Activated T-helper 2 cell treated with anti-CD3 and anti-CD28 coated beads, Interferon-gamma antibody, Interleukin-2, Interleukin-4, amounts not matched to agents 10 μg/mL and 5 μg/mL and 100 μg/mL, durations not matched to agents 14 hours and 24 hours and 36 hours (primary cell): ENCODE results near the gene BIRC2. TPM values are rescaled to one million over a fixed set of nuclear protein-coding genes. Genes with fewer than 3 reads are reported as not detected.
"Not testable (repeated sequence)": the region's sequence is repeated elsewhere in the genome, so short reads cannot be mapped to it uniquely, and the experiment has no call there.

Experiments used
- DNase-seq: peaks from one replicate; pipeline ENCODE4 v3.0.0; 2021; ENCODE audit warnings: low spot score
- H3K27ac Mint-ChIP-seq: one replicate; pipeline ENCODE4 v1.8.0; 2021; ENCODE audit warnings: mixed read lengths
- H3K27me3 Mint-ChIP-seq: one replicate; pipeline ENCODE4 v1.8.0; 2021; ENCODE audit warnings: low read depth, mixed read lengths
- H3K36me3 Mint-ChIP-seq: one replicate; pipeline ENCODE4 v1.8.0; 2021; ENCODE audit warnings: low read depth, mixed read lengths
- H3K4me1 Mint-ChIP-seq: one replicate; pipeline ENCODE4 v1.8.0; 2021; ENCODE audit warnings: low read depth, mixed read lengths
- H3K4me3 Mint-ChIP-seq: one replicate; pipeline ENCODE4 v1.8.0; 2021; ENCODE audit warnings: low read depth, mild to moderate bottlenecking, moderate library complexity, mixed read lengths
- H3K9me3 Mint-ChIP-seq: one replicate; pipeline ENCODE4 v1.8.0; 2021; ENCODE audit warnings: mixed read lengths
- intact Hi-C: fragments of 100-400 bp; cut with micrococcal nuclease; formaldehyde crosslinking; loops from one replicate; pipeline ENCODE4 v1.15.1; 2023
- total RNA-seq: library from RNA; stranded (reverse); gene quantifications from 2 replicates; pipeline ENCODE4 v1.2.3, GENCODE V29; 2022

Gene BIRC2
- total RNA-seq = 28.0 and 30.4 TPM in 2 replicates

DNA sequence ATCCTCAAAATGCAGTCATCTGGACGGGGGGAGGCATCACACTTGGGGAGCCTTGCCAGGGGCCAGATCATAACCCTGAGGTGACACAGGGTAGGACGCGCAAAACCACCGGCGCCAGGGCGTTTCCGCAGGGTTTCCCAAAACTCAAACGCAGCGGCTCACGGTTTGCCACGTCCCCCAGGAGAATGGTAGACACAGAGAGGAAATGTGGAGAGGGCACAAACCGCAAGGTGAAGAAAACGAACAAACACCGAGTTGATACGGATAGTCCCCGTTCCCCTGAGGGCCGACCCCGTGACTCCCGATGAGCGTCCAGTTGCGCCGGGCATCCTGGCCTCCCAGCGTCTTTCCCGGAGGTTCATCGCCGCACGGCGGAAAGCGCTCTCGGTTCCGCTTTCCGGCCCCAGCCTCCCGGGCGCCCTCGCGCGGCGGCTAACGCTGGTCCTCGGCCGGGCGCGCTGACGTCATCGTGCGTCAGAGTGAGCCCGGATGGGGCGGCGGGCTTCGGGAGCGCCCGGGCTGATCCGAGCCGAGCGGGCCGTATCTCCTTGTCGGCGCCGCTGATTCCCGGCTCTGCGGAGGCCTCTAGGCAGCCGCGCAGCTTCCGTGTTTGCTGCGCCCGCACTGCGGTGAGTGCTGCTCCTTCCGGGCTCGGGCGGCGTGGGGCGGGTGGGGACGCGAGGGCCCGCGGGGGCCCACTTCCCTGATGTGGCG, at the start of gene BIRC2:
BIRC2 (plus strand) TSS at position 467 of the 714 bp plus-strand sequence. CDS start 2,641 bp downstream, outside the sequence.
- Mint-ChIP-seq H3K4me1 (peaks cover 29% of the 10 kb centered on the region), H3K9me3 (no peaks in the 10 kb centered on the region), H3K36me3 (peaks cover 39% of the 10 kb centered on the region), H3K27ac (peak within 1 kb of the TSS; percentile 98), H3K27me3 (no peaks in the 10 kb centered on the region), H3K4me3 (peak within 1 kb of the TSS; percentile 98)
- DNase-seq = peak; percentile 92
- intact Hi-C loops = loop anchor here (1.0 to 5.0 kb wide), 4 partner anchors 30 to 215 kb away; partner anchors contain the start of gene BIRC3

DNA sequence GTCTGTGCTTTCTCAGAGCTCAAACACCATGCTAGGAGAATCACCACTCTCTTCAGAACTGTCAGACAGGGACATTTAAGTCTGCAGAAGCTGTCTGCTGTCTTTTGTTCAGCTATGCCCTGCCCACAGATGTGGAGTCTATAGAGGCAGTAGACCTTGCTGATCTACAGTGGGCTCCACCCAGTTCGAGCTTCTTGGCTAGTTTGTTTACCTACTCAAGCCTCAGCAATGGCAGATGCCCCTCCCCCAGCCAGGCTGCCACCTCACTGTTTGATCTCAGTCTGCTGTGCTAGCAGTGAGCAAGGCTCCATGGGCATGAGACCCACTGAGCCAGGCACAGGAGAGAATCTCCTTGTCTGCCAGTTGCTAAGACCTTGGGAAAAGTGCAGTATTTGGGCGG, 46.2 kb upstream of the BIRC2 start:
- H3K27me3 Mint-ChIP-seq, DNase-seq, H3K4me3 Mint-ChIP-seq, H3K27ac Mint-ChIP-seq, intact Hi-C loops: not testable (repeated sequence)
- Mint-ChIP-seq H3K4me1 (peaks cover 52% of the 10 kb centered on the region), H3K9me3 (peaks cover 42% of the 10 kb centered on the region), H3K36me3 (peaks cover 47% of the 10 kb centered on the region)

DNA sequence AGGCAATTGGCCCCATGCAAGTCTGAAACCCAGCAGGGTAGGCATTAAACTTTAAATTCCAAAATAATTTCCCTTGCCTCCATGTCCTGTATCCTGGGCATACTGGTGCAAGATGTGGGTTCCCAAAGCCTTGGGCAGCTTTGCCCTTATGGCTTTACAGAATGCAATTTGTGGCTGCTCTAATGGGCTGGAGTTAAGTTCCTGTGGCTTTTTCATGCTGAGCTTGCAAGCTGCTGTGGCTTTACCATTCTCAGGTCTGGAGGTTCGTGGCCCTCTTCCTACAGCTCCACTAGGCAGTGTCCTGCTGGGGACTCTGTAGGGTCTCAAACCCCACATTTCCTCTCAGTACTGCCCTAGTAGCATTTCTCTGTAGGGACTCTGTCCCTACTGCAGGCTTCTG, 44.8 kb upstream of the BIRC2 start:
- Mint-ChIP-seq H3K36me3 (peaks cover 47% of the 10 kb centered on the region), H3K4me3 (no peak overlapping the region), H3K4me1 (peaks cover 65% of the 10 kb centered on the region), H3K27ac (no peak overlapping the region), H3K27me3 (no peaks in the 10 kb centered on the region), H3K9me3 (peaks cover 42% of the 10 kb centered on the region)
- intact Hi-C loops = no loop called here
- no peak for DNase-seq

DNA sequence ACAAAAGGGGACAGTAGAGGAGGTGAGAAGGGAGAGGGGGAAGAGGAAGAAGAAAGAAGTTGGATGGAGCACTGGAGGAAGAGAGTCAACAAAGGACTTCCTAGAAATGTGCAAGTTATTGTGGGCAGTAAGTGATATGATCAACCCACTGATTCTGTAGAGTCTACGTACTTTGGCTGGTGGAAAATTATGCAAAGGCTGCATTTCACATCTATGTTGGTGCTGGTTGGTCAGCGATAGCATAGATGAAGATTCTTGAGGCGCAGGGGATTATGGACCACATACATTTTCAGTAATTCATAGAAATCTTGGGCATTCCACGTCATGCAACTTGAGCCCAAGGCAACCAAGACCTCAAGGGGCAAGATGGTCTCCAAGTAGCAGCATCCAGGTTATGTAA, 42.3 kb upstream of the BIRC2 start:
- DNase-seq = no peak
- Mint-ChIP-seq H3K4me3 (peak overlapping the region; percentile 78), H3K27me3 (no peaks in the 10 kb centered on the region), H3K9me3 (peaks cover 22% of the 10 kb centered on the region), H3K36me3 (peaks cover 34% of the 10 kb centered on the region), H3K27ac (peak overlapping the region; percentile 84), H3K4me1 (peaks cover 64% of the 10 kb centered on the region)
- intact Hi-C loops = loop anchor here (1.0 kb wide), 2 partner anchors 10 to 13 kb away; partner anchors contain the start of gene BIRC3

DNA sequence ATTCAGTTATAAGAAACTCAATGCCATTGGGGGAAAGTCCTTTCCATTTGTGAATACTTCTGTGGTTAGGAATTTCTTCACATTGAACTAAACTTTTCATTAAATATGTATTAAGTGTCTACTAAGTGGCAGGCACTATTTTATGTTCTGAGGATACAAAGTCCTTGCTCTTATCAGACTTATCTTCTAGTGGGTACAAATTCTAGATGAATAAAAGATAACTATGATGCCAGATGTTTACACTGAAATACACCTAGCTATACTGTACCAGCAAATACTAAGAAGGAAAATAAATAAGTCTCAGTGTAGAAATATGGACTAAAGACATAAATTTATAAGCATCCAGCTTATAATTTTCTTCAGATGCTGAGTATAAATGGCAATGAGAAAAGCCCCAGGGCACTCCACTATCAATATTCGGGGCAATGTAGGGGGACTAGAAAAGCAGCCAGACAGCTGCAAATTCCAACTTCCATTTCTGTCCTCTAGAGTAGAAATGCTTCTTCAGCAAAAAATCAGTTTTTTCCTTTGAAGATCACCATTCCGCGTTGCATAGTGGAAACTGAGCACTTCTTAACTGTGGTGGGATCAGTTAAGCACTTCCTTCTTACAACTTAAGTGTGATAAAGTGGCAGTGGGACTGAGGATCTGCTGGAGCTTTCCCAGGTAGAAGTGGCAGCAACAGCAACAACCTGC, 41.5 kb upstream of the BIRC2 start:
- H3K9me3 Mint-ChIP-seq = peaks cover 22% of the 10 kb centered on the region
- intact Hi-C loops = loop anchor here (1.0 kb wide), 1 partner anchor 11 kb away; no protein-coding TSS in a partner anchor
- peaks cover 56% of the 10 kb centered on the region for H3K4me1 Mint-ChIP-seq
- H3K36me3 Mint-ChIP-seq = peaks cover 33% of the 10 kb centered on the region
- no peaks in the 10 kb centered on the region for H3K27me3 Mint-ChIP-seq
- H3K27ac Mint-ChIP-seq = peak overlapping the region; percentile 84
- H3K4me3 Mint-ChIP-seq = peak overlapping the region; percentile 78
- DNase-seq = no peak

DNA sequence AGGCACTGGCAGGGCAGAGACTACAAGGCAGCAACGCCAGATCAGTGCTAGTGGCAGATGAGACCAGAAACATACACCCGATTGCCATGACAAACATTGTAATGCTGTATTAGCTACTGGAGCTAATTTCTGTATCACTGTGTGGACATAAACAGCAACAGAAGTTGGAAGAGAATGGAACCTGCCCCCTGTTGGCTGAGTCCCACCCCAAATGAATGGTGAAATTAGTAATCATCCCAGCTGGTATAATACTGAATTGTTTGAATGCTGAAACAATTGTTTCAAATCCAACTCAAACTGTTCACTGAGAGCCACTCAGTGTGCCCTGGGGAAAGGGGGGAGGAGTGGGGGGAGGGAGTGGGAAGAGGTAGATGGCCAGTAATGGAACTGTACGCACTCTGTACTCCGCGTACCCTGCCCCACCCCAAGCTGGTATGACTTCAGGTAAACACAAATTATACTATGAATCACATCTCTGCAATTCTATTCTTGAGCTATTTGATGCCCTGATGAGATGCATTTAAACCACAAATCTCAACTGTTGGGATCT, 40.9 kb upstream of the BIRC2 start:
- peaks cover 22% of the 10 kb centered on the region for H3K9me3 Mint-ChIP-seq
- H3K4me1 Mint-ChIP-seq = peaks cover 56% of the 10 kb centered on the region
- H3K4me3 Mint-ChIP-seq = peak overlapping the region; percentile 78
- no peak for DNase-seq
- peak overlapping the region; percentile 88 for H3K27ac Mint-ChIP-seq
- H3K36me3 Mint-ChIP-seq = peaks cover 37% of the 10 kb centered on the region
- H3K27me3 Mint-ChIP-seq = no peaks in the 10 kb centered on the region
- intact Hi-C loops = no loop called here

DNA sequence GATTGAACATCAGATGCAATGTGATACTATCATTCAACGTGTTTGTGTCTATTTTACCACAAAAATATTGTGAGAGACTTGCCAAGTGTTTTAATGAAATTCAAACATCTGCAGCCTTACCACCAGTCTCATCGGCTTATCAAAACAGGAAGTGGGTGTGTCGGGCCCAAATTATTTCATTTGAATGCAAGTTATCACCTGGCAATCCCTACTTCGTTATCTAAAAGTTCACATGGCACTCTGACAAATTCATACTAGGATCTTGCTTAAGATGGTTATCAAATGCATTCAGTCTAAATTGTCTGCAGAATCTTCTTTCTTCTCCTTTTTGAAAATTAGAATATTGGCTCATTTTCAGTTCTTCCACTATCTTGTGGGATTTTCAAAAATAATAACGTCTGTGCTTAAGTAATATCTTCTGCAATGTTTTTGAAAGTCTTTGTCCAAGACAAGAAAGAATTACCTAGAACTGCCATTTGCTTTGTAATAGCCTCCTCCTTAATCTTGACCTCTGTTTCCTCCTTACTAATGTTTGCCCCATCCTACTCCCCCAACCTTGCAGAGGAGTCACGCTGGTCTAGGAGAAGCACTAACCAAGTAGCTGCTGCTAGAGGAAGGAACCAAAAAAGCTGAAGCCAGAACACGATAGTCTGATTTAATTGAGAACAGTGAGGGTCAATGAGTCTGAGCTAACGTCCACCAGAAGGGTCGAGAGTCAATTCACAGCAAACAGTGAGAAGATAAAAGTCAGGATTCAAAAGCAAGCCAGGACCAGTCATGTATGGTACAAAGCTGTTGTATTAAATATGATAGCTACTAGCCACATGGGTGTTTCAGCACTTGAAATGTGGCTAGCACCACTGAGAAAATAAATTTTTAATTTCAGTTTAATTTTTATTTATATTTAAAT, 39.9 kb upstream of the BIRC2 start:
- peak overlapping the region; percentile 88 for H3K27ac Mint-ChIP-seq
- DNase-seq = no peak
- peaks cover 13% of the 10 kb centered on the region for H3K9me3 Mint-ChIP-seq
- H3K4me1 Mint-ChIP-seq = peaks cover 48% of the 10 kb centered on the region
- H3K36me3 Mint-ChIP-seq = peaks cover 29% of the 10 kb centered on the region
- no peaks in the 10 kb centered on the region for H3K27me3 Mint-ChIP-seq
- peak overlapping the region; percentile 78 for H3K4me3 Mint-ChIP-seq
- intact Hi-C loops = no loop called here

DNA sequence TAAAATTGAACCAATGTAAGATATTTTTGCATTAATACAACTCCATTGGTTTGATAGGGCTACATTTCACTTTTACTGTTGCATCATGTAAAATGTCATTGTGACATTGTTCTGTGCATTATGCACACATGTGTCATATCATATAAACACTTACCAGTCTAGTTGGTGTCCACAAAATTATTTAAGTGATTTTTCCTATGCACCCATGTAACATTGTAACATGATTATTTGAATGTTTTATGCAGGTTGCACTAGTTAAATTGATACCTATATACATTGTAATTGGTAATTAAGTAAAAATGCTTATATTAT, 39.3 kb upstream of the BIRC2 start:
- Mint-ChIP-seq H3K36me3 (peaks cover 29% of the 10 kb centered on the region), H3K9me3 (peaks cover 13% of the 10 kb centered on the region), H3K4me1 (peaks cover 49% of the 10 kb centered on the region), H3K4me3 (no peak overlapping the region), H3K27me3 (no peaks in the 10 kb centered on the region), H3K27ac (no peak overlapping the region)
- DNase-seq = no peak
- intact Hi-C loops = no loop called here

DNA sequence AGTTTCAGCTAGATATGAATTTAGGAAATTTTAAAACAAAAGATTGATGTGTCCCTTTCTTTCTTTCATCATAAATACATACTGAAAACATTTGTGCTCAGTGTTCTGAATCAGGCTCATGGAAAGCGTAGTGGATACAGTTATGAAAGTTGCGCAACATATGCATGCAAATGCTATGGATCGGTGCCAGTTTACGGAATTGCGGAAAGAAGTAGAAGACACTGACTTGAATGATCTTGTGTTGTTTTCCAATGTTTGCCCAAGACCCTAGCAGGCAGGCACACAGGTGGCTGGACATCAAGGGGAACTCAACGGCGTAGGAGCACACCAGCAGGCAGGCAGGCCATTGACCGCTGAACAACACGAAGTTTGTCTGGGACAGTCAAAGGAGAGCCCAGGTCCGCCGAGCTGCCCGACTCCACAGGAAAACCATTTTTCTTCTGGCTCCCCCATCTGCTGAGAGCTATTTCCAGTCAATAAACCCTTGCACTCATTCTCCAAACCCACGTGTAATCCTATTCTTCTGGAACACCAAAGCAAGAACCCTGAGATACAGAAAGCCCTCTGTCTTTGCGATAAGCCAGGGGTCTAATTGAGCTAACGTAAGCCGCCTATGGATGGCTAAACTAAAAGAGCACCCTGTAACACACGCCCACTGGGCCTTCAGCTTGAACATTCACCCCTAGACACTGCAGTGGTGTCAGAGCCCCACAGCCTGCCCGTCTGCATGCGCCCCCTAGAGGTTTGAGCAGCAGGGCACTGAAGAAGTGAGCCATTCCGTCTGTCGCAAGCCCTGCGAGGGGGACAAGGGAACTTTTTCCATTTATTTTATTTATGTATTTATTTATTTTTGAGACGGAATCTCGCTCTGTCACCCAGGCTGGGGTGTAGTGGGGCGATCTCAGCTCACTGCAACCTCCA, 37.1 kb upstream of the BIRC2 start:
- H3K4me3 Mint-ChIP-seq = no peak overlapping the region
- no peak overlapping the region for H3K27ac Mint-ChIP-seq
- intact Hi-C loops = loop anchor here (10.0 kb wide), 1 partner anchor 715 kb away; no protein-coding TSS in a partner anchor
- peaks cover 15% of the 10 kb centered on the region for H3K36me3 Mint-ChIP-seq
- H3K27me3 Mint-ChIP-seq = no peaks in the 10 kb centered on the region
- no peaks in the 10 kb centered on the region for H3K9me3 Mint-ChIP-seq
- H3K4me1 Mint-ChIP-seq = peaks cover 49% of the 10 kb centered on the region
- no peak for DNase-seq

DNA sequence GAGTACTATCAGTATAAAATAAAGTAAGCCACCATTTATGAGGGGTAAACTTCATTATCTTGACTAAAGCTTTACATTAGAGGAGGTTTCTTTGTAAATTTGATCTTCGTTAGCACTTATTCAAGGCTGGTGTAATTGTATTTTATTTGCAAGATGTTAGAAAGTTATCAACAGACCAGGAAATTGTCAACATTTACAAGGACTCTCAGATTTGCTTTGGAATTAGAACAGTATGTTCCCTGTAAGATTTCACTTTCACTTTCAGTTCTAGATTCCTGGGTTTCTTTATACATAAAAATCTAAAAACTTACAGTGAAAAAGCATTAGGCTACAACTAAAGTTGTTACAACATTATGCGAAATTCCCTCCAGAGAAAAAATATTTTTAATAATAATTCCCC, 34.3 kb upstream of the BIRC2 start:
- H3K36me3 Mint-ChIP-seq = peaks cover 24% of the 10 kb centered on the region
- H3K4me3 Mint-ChIP-seq = no peak overlapping the region
- no peak for DNase-seq
- peak overlapping the region; percentile 33 for H3K27ac Mint-ChIP-seq
- no peaks in the 10 kb centered on the region for H3K27me3 Mint-ChIP-seq
- intact Hi-C loops = loop anchor here (10.0 kb wide), 1 partner anchor 712 kb away; no protein-coding TSS in a partner anchor
- peaks cover 38% of the 10 kb centered on the region for H3K4me1 Mint-ChIP-seq
- no peaks in the 10 kb centered on the region for H3K9me3 Mint-ChIP-seq

DNA sequence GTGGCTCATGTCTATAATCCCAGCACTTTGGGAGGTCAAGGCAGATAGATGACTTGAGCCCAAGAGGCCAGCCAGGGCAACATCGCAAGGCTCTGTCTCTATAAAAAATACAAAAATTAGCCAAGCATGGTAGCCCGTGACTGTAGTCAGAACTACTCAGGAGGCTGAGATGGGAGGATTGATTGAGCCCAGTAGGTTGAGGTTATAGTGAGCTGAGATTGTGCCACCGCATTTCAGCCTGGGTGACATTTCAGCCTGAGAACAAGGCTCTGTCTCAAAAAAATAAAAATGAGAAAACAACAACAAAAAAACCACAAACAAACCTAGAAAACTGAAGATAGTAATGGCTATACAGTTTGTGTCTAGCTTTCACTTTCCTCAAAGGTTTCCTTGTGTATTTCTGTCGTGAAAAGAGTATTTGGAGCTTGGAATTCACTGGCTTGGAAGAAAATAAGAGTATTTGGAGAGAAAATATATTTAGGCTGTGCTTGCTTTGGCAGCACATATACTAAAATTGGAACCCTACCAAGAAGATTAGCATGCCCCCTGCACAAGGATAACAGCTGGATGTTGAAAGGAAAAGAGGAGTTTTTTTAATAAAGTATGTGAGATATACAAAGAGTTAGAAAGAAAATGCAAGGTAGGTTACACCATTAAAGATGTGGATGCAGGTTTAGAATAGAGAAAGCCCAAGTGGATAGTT, 33.6 kb upstream of the BIRC2 start:
- no peak for DNase-seq
- Mint-ChIP-seq H3K4me1 (peaks cover 38% of the 10 kb centered on the region), H3K9me3 (no peaks in the 10 kb centered on the region), H3K36me3 (peaks cover 28% of the 10 kb centered on the region), H3K4me3 (peak overlapping the region; percentile 51), H3K27me3 (no peaks in the 10 kb centered on the region), H3K27ac (peak overlapping the region; percentile 81)
- intact Hi-C loops = loop anchor here (10.0 kb wide), 1 partner anchor 711 kb away; no protein-coding TSS in a partner anchor
